ENCODE data around the gene ARHGAP30.

GRCh38 chr1:161106431-161106830 lies 36.7 kb upstream of the ARHGAP30 start:
- TF ChIP-seq CTCF (conservative IDR thresholded peaks at IDR 0.05; ENCODE audit: low read depth, low read length) = no peak
- no peak for TF ChIP-seq MAFK (IDR thresholded peaks at IDR 0.05; ENCODE audit: low read depth, low read length)
- TF ChIP-seq CEBPB (IDR thresholded peaks at IDR 0.05; ENCODE audit: low read depth, low read length) = no peak
- TF ChIP-seq RAD21 (IDR thresholded peaks at IDR 0.05; ENCODE audit: low read length) = no peak
- TF ChIP-seq MXI1 (IDR thresholded peaks at IDR 0.05; ENCODE audit: borderline replicate concordance, low read depth, low read length) = no peak
- no peak for TF ChIP-seq POLR2A (IDR thresholded peaks at IDR 0.05; ENCODE audit: low read depth, low read length)
- TF ChIP-seq RFX5 (IDR thresholded peaks at IDR 0.05; ENCODE audit: low read depth, low read length) = no peak
- TF ChIP-seq BHLHE40 (IDR thresholded peaks at IDR 0.05; ENCODE audit: low read depth, low read length) = no peak
- no peak for TF ChIP-seq FOS (IDR thresholded peaks at IDR 0.05; ENCODE audit: low read depth, low read length)

Measured in IMR-90 (cell line).